HepG2 (cell line): ENCODE measurements around the gene YIPF1. TPM values are rescaled to one million over a fixed set of nuclear protein-coding genes. Genes with fewer than 3 reads are reported as not detected.

ENCODE experiments used
- ATAC-seq: fragments of 200-7000 bp; cut with Tn5 transposase; 3 replicates; pipeline ENCODE4 v1.9.1; 2020; ENCODE audit warnings: mild to moderate bottlenecking, moderate library complexity
- BruUV-seq: library from RNA; stranded (reverse); fragments of 400-500 nt; replicated peaks from 2 replicates; lab custom pipeline; 2021; lab: Mats Ljungman, UMichigan
- CTCF ChIA-PET: fragments of 300-600 bp; formaldehyde crosslinking; extraction: SDS; loops from one replicate; lab custom pipeline; 2021; ENCODE audit warnings: low total read pairs, inconsistent platforms, low intra/inter-chr PET ratio; lab: Yijun Ruan, JAX
- POLR2A ChIA-PET: fragments of 350-600 bp; sonication (Branson Sonifier 250); formaldehyde crosslinking; loops from one replicate; lab custom pipeline; 2020; ENCODE audit warnings: antibody characterized with exemption, inconsistent platforms; lab: Yijun Ruan, JAX
- DNase-seq: peaks from one replicate; pipeline ENCODE4 v3.0.0-alpha.2; 2015; ENCODE audit warnings: low spot score
- FAIRE-seq: peaks from 3 replicates; lab custom pipeline; 2011; peaks lifted over from hg19 to GRCh38; lab: Jason Lieb, UNC
- H2AFZ ChIP-seq: one replicate; pipeline ENCODE4 v1.6.1; 2011; ENCODE audit warnings: low read length, inconsistent platforms
- H3K27ac ChIP-seq: fragments of 300-600 bp; 3 replicates; pipeline ENCODE4 v1.8.0; 2011; ENCODE audit warnings: mixed run types, mild to moderate bottlenecking, mixed read lengths, low read length, inconsistent platforms; ENCODE audit not compliant: insufficient read depth; ENCODE audit errors: extremely low read length
- H3K27me3 ChIP-seq, 2 experiments: fragments of 200-600 bp in 1 of 2; 2 replicates in 1 of 2; 3 replicates in 1 of 2; pipeline versions ENCODE4 v1.6.0 to v1.8.0; 2011; ENCODE audit warnings: low read length in 2 of 2, mild to moderate bottlenecking in 2 of 2, moderate library complexity in 2 of 2, inconsistent platforms in 1 of 2; ENCODE audit not compliant: insufficient read depth in 2 of 2, control insufficient read depth in 1 of 2
- H3K36me3 ChIP-seq, 2 experiments: fragments of 200-600 bp in 1 of 2; replicated peaks in 1 of 2; 2 replicates in 1 of 2; 3 replicates in 1 of 2; pipeline versions ENCODE4 v1.5.1 to v1.8.0; 2011; ENCODE audit warnings: low read length in 2 of 2, inconsistent platforms in 1 of 2; ENCODE audit not compliant: insufficient read depth in 2 of 2, control insufficient read depth in 1 of 2
- H3K4me1 ChIP-seq: 2 replicates; pipeline ENCODE4 v1.5.1; 2012; ENCODE audit warnings: low read length, inconsistent platforms; ENCODE audit not compliant: insufficient read depth
- H3K4me2 ChIP-seq: 2 replicates; pipeline ENCODE4 v1.6.0; 2011; ENCODE audit warnings: low read depth, low read length, inconsistent platforms
- H3K4me3 ChIP-seq, 3 experiments: fragments of 200-600 bp in 1 of 3; sonication (generic), shearing (Covaris generic) in 1 of 3; replicated peaks in 1 of 3; 2 replicates each; pipeline ENCODE4 v1.5.1; 2011 to 2016; ENCODE audit warnings: low read length in 3 of 3, inconsistent platforms in 2 of 3, low read depth in 2 of 3, mild to moderate bottlenecking in 2 of 3, control low read depth in 1 of 3, mixed read lengths in 1 of 3; ENCODE audit not compliant: insufficient read depth in 1 of 3
- H3K79me2 ChIP-seq: one replicate; pipeline ENCODE4 v1.6.1; 2011; ENCODE audit warnings: low read length, inconsistent platforms; ENCODE audit not compliant: insufficient read depth
- H3K9ac ChIP-seq: 2 replicates; pipeline ENCODE4 v1.6.0; 2011; ENCODE audit warnings: mild to moderate bottlenecking, low read depth, low read length, inconsistent platforms; ENCODE audit not compliant: insufficient read depth
- H3K9me3 ChIP-seq: 2 replicates; pipeline ENCODE4 v1.5.1; 2012; ENCODE audit warnings: mild to moderate bottlenecking, low read length
- H4K20me1 ChIP-seq: 2 replicates; pipeline ENCODE4 v1.6.0; 2011; ENCODE audit warnings: inconsistent platforms, mild to moderate bottlenecking, low read length, moderate library complexity; ENCODE audit not compliant: insufficient read depth
- BCLAF1 ChIP-seq: fragments of 450-650 bp; IDR thresholded peaks from 2 replicates; pipeline ENCODE4 v1.6.1; 2017; ENCODE audit warnings: mild to moderate bottlenecking
- CC2D1A ChIP-seq: sonication (generic); formaldehyde crosslinking; IDR thresholded peaks from 2 replicates; pipeline ENCODE4 v1.8.1; 2023; ENCODE audit warnings: mild to moderate bottlenecking, missing genetic modification reagents
- CEBPZ ChIP-seq: IDR thresholded peaks from 2 replicates; pipeline ENCODE4 v1.6.1; 2012; ENCODE audit warnings: low read length, improper control_type of control experiment
- DNMT3B ChIP-seq: conservative IDR thresholded peaks from 2 replicates; pipeline ENCODE4 v1.6.1; 2016; ENCODE audit warnings: missing biosample characterization, control low read depth
- HOXD1 ChIP-seq: sonication (generic); formaldehyde crosslinking; IDR thresholded peaks from 2 replicates; pipeline ENCODE4 v1.5.0; 2020; ENCODE audit warnings: missing genetic modification reagents
- RBM39 ChIP-seq: fragments of 200-400 bp; formaldehyde crosslinking; IDR thresholded peaks from one replicate; pipeline ENCODE4 v1.6.1; 2018; ENCODE audit warnings: antibody characterized with exemption, mild to moderate bottlenecking, low read depth, low read length; ENCODE audit not compliant: poor library complexity, severe bottlenecking
- SMARCC2 ChIP-seq: fragments of 450-650 bp; IDR thresholded peaks from 2 replicates; pipeline ENCODE4 v1.6.1; 2017; ENCODE audit warnings: antibody characterized with exemption, mild to moderate bottlenecking
- ZBTB49 ChIP-seq: sonication (generic); formaldehyde crosslinking; IDR thresholded peaks from 2 replicates; pipeline ENCODE4 v1.4.0; 2020; ENCODE audit warnings: missing genetic modification reagents, borderline replicate concordance
- ZNF326 ChIP-seq: sonication (generic); formaldehyde crosslinking; IDR thresholded peaks from 2 replicates; pipeline ENCODE4 v1.4.0; 2020; ENCODE audit warnings: missing genetic modification reagents, borderline replicate concordance
- ZNF615 ChIP-seq: sonication (generic); formaldehyde crosslinking; IDR thresholded peaks from 2 replicates; pipeline ENCODE4 v1.5.0; 2020; ENCODE audit warnings: mild to moderate bottlenecking, missing genetic modification reagents, borderline replicate concordance
- ZSCAN5A ChIP-seq: sonication (generic); formaldehyde crosslinking; IDR thresholded peaks from 2 replicates; pipeline ENCODE4 v1.8.0; 2022; ENCODE audit warnings: mild to moderate bottlenecking, missing genetic modification reagents, borderline replicate concordance
- WGBS: methylation state at CpG from one replicate; pipeline ENCODE4 v1.1.6; 2017; ENCODE audit warnings: low lambda C conversion rate; 5-methylcytosine and 5-hydroxymethylcytosine counted together
- in situ Hi-C: cut with HindIII; loops from 2 replicates; pipeline ENCODE4 v1.10.0; 2017; ENCODE audit warnings: low pct_unique_long_range_greater_than_20kb; ENCODE audit not compliant: extremely low pct_ligation_motif_present
- intact Hi-C: fragments of 100-400 bp; cut with micrococcal nuclease; formaldehyde crosslinking; loops from one replicate; pipeline ENCODE4 v1.10.0; 2022; ENCODE audit not compliant: unreplicated experiment
- polyA plus RNA-seq, 8 experiments: library from polyadenylated mRNA; depleted of rRNA in 3 of 8; stranded (reverse) in 7 of 8; unstranded in 1 of 8; fragments of >200 nt; fragmentation: Illumina TruSeq in 4 of 8; extraction: Trizol in 4 of 8; gene quantifications; 2 replicates each; pipeline versions ENCODE4 v1.2.1 to v1.2.3, GENCODE V29; 2011 to 2016; ENCODE audit warnings: low read depth in 4 of 8, missing spikeins in 1 of 8, mixed read lengths in 1 of 8; ENCODE audit not compliant: insufficient read depth in 1 of 8
- total RNA-seq, 5 experiments: library from RNA; depleted of rRNA; stranded (reverse); fragments of >200 nt; fragmentation: Illumina TruSeq; extraction: Trizol; gene quantifications; 2 replicates each; pipeline ENCODE4 v1.2.3, GENCODE V29; 2016; ENCODE audit warnings: low read depth in 1 of 5

Gene YIPF1
- total and polyA plus RNA-seq, 2 of the 13 experiments (the other 11 are each of a cell fraction or from before 2014, with no cell fraction given) = 21.1 to 31.9 TPM

GRCh38 chr1:53837924-53838653 is 51.5 kb downstream of the YIPF1 start, which contains the start of gene NDC1 (continued):
- no peak for TF ChIP-seq BCLAF1
- TF ChIP-seq, all 625 proteins: peak for 381

GRCh38 chr1:53837646-53837923 is 52.0 kb downstream of the YIPF1 start:
- H3K9ac ChIP-seq = peak overlapping the region; percentile 88
- FAIRE-seq (no peak), ATAC-seq (peak; percentile 15; the same call in 2 of the 3 replicates), DNase-seq (no peak)
- no peaks in the 10 kb centered on the region; the same call in 1 of the 2 replicates for H4K20me1 ChIP-seq
- TSS peak; percentile 83 for BruUV-seq
- peak overlapping the region; percentile 90 for H2AFZ ChIP-seq
- ChIA-PET CTCF (no interaction called here), POLR2A (interaction anchor here (1.3 kb wide), 2 partner anchors 52 to 108 kb away, joined by 3 to 4 read pairs; partner anchors contain the start of genes IFT25, LRRC42 and YIPF1)
- peaks cover 9% of the 10 kb centered on the region for H3K9me3 ChIP-seq
- peak overlapping the region; percentile 68 to 94 (median 82) for H3K4me3 ChIP-seq
- H3K27me3 ChIP-seq = no peaks in the 10 kb centered on the region
- intact Hi-C loops (loop anchor here (5.0 kb wide), 1 partner anchor 880 kb away; the partner anchor contains the start of gene TTC4), in situ Hi-C loops (no loop called here)
- WGBS = 2% methylated on average over 5 of the region's 5 CpGs
- H3K27ac ChIP-seq = peak overlapping the region; percentile 96
- peaks cover 24% of the 10 kb centered on the region for H3K4me1 ChIP-seq
- peaks cover 0 to 8% of the 10 kb centered on the region in 2 experiments; a peak in 1 of 5 replicates for H3K36me3 ChIP-seq
- peaks cover 46% of the 10 kb centered on the region for H3K79me2 ChIP-seq
- H3K4me2 ChIP-seq = peak overlapping the region; percentile 90
- TF ChIP-seq CEBPZ (no peak), CC2D1A (CRISPR knock-in tag) (0 out of 2 replicates have a peak, but pooled peaks have one; percentile 5), ZBTB49 (CRISPR knock-in tag) (no peak), SMARCC2 (no peak), ZNF615 (CRISPR knock-in tag) (no peak), ZNF326 (CRISPR knock-in tag) (no peak), DNMT3B (0 out of 2 replicates have a peak, but pooled peaks have one; percentile 30), ZSCAN5A (CRISPR knock-in tag) (no peak), RBM39 (no peak), HOXD1 (CRISPR knock-in tag) (no peak)
